Measurements from ENCODE around the gene IPO4. TPM values are rescaled to one million over a fixed set of nuclear protein-coding genes. Genes with fewer than 3 reads are reported as not detected.

Gene IPO4
- total and polyA plus RNA-seq, 2 of the 13 experiments (the other 11 are each of a cell fraction or from before 2014, with no cell fraction given) = 39.0 to 179 TPM

DNA sequence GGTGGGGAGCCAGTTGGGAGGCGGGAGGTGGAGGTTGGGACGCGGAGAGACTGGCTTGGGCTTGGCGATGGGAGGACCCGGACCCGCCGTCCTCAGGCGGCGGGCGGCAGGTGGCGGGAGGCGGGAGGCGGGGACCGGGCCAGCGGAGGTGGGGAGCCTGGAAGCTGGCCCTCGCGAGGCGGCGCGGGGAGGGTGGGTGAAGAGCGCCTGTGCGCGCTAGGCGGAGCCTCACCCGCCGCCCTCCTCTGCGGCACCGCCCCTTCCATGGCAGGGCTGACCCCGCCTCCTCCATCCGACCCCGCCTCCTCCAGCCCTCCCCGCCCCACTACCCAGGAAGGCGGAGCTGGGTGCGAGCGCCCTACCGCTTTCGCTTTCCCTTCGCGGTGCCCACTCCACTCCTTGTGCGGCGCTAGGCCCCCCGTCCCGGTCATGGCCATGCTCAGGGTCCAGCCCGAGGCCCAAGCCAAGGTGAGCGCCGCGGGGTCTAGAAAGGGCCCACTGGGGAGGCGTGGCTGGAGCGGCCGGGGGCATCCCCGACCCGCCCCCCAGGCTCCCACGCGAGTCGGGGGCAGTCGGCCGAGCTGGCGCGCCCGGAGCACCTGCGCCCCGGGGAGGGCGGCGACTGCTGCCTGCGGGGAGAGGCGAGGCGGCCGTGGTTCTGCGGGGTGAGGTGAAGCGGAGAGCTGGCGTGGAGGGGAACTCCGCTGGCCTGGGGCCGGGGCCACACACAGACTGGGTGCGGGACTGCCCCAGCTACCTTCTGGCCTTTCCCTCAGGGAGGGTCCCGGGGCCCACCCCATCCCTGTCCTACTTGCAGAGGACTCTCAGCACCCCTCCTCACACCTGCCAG lies 52.6 kb downstream of the IPO4 start, which contains the start of gene PSME1 (continued):
- TF ChIP-seq, protein P1, sequence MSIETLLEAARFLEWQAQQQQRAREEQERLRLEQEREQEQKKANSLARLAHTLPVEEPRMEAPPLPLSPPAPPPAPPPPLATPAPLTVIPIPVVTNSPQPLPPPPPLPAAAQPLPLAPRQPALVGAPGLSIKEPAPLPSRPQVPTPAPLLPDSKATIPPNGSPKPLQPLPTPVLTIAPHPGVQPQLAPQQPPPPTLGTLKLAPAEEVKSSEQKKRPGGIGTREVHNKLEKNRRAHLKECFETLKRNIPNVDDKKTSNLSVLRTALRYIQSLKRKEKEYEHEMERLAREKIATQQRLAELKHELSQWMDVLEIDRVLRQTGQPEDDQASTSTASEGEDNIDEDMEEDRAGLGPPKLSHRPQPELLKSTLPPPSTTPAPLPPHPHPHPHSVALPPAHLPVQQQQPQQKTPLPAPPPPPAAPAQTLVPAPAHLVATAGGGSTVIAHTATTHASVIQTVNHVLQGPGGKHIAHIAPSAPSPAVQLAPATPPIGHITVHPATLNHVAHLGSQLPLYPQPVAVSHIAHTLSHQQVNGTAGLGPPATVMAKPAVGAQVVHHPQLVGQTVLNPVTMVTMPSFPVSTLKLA (IDR thresholded peaks at IDR 0.05) = peak; percentile 72
- TF ChIP-seq ZNF616 (CRISPR knock-in tag; IDR thresholded peaks at IDR 0.05; ENCODE audit: low read depth) (peak; percentile 91; the same call in 1 of the 2 replicates), ZNF383 (CRISPR knock-in tag; IDR thresholded peaks at IDR 0.05; ENCODE audit: borderline replicate concordance) (no peak; the same call in 1 of the 2 replicates), CBX2 (IDR thresholded peaks at IDR 0.05; ENCODE audit: low read depth, low read length) (no peak), CBX2 (CRISPR knock-in tag; IDR thresholded peaks at IDR 0.05; ENCODE audit: low read depth) (peak; percentile 36; the same call in 1 of the 2 replicates), ARNTL (CRISPR knock-in tag; IDR thresholded peaks at IDR 0.05) (no peak), FOXC1 (CRISPR knock-in tag; IDR thresholded peaks at IDR 0.05; ENCODE audit: borderline replicate concordance) (no peak), RAD51 (IDR thresholded peaks at IDR 0.05; ENCODE audit: borderline replicate concordance) (no peak), ZNF546 (CRISPR knock-in tag; conservative IDR thresholded peaks at IDR 0.05) (peak; percentile 77), HOXA3 (CRISPR knock-in tag; IDR thresholded peaks at IDR 0.05) (peak; percentile 89), ARNT2 (CRISPR knock-in tag; IDR thresholded peaks at IDR 0.05; ENCODE audit: low read depth) (peak; percentile 94), NAIF1 (CRISPR knock-in tag; IDR thresholded peaks at IDR 0.05; ENCODE audit: borderline replicate concordance) (no peak), KMT2B (CRISPR knock-in tag; IDR thresholded peaks at IDR 0.05) (peak; percentile 95), FOSL1 (CRISPR knock-in tag; IDR thresholded peaks at IDR 0.05; ENCODE audit: borderline replicate concordance) (no peak), MED8 (CRISPR knock-in tag; IDR thresholded peaks at IDR 0.05; ENCODE audit: insufficient replicate concordance) (peak; percentile 83), DPF2 (CRISPR knock-in tag; IDR thresholded peaks at IDR 0.05; ENCODE audit: borderline replicate concordance, low read depth) (0 out of 2 replicates have a peak, but pooled peaks have one; percentile 47), ZNF614 (CRISPR knock-in tag; IDR thresholded peaks at IDR 0.05; ENCODE audit: borderline replicate concordance) (peak; percentile 85; the same call in 1 of the 2 replicates), PITX1 (CRISPR knock-in tag; IDR thresholded peaks at IDR 0.05) (no peak; the same call in 1 of the 2 replicates)
- TF ChIP-seq, protein P2, sequence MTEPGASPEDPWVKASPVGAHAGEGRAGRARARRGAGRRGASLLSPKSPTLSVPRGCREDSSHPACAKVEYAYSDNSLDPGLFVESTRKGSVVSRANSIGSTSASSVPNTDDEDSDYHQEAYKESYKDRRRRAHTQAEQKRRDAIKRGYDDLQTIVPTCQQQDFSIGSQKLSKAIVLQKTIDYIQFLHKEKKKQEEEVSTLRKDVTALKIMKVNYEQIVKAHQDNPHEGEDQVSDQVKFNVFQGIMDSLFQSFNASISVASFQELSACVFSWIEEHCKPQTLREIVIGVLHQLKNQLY (CRISPR knock-in tag; IDR thresholded peaks at IDR 0.05) = peak; percentile 61; the same call in 1 of the 2 replicates
- TF ChIP-seq, protein P3, sequence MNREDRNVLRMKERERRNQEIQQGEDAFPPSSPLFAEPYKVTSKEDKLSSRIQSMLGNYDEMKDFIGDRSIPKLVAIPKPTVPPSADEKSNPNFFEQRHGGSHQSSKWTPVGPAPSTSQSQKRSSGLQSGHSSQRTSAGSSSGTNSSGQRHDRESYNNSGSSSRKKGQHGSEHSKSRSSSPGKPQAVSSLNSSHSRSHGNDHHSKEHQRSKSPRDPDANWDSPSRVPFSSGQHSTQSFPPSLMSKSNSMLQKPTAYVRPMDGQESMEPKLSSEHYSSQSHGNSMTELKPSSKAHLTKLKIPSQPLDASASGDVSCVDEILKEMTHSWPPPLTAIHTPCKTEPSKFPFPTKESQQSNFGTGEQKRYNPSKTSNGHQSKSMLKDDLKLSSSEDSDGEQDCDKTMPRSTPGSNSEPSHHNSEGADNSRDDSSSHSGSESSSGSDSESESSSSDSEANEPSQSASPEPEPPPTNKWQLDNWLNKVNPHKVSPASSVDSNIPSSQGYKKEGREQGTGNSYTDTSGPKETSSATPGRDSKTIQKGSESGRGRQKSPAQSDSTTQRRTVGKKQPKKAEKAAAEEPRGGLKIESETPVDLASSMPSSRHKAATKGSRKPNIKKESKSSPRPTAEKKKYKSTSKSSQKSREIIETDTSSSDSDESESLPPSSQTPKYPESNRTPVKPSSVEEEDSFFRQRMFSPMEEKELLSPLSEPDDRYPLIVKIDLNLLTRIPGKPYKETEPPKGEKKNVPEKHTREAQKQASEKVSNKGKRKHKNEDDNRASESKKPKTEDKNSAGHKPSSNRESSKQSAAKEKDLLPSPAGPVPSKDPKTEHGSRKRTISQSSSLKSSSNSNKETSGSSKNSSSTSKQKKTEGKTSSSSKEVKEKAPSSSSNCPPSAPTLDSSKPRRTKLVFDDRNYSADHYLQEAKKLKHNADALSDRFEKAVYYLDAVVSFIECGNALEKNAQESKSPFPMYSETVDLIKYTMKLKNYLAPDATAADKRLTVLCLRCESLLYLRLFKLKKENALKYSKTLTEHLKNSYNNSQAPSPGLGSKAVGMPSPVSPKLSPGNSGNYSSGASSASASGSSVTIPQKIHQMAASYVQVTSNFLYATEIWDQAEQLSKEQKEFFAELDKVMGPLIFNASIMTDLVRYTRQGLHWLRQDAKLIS (CRISPR knock-in tag; IDR thresholded peaks at IDR 0.05) = no peak; the same call in 1 of the 2 replicates

All from HepG2 (cell line).